Measurements from ENCODE around the gene MARCO. TPM values are rescaled to one million over a fixed set of nuclear protein-coding genes. Genes with fewer than 3 reads are reported as not detected.
A peak's percentile ranks its signal among the peaks of the same experiment; 100 is the strongest.

Gene MARCO
- total RNA-seq, 1 donor from 2014 or later = 5.6 TPM

DNA sequence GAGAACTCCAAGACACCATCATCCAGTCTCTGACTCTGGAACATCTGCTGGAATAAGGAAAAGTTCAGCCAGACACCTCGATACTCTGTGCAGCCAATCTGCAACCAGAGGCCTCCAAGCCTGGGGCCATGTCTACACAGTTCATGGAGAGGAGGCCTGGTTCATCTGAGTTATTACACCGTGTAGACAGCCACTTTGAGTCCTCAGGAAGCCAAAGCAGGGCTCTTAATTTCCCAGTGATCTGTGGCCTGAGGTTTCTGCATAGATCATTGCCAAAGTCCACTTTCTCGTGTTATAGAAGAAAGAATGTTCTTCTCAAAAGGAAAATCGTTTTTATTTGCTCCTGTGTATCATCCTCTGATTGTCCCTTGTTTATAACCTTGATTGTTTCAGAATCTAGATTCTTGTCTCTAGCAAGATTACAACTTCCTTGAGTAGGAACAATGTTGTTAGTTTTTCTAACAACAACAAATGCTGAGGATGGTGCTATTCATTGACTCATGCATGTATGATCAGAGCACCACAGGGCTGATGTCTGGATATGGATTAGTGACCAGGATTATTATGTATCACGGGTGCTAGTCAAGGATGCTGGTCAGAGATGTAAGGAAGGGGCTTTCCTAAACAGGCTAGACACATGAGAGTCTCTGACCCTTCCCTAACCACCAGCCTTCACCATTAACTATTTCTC is 30.7 kb upstream of the MARCO start:
- H3K27ac ChIP-seq = no peak overlapping the region
- no peaks in the 10 kb centered on the region for H3K4me1 ChIP-seq
- TF ChIP-seq POLR2A (IDR thresholded peaks at IDR 0.05) (no peak), POLR2AphosphoS5 (IDR thresholded peaks at IDR 0.05; ENCODE audit: insufficient read depth in 1 of 2, low read depth in 1 of 2) (no peak)
- TF ChIP-seq, protein P1, sequence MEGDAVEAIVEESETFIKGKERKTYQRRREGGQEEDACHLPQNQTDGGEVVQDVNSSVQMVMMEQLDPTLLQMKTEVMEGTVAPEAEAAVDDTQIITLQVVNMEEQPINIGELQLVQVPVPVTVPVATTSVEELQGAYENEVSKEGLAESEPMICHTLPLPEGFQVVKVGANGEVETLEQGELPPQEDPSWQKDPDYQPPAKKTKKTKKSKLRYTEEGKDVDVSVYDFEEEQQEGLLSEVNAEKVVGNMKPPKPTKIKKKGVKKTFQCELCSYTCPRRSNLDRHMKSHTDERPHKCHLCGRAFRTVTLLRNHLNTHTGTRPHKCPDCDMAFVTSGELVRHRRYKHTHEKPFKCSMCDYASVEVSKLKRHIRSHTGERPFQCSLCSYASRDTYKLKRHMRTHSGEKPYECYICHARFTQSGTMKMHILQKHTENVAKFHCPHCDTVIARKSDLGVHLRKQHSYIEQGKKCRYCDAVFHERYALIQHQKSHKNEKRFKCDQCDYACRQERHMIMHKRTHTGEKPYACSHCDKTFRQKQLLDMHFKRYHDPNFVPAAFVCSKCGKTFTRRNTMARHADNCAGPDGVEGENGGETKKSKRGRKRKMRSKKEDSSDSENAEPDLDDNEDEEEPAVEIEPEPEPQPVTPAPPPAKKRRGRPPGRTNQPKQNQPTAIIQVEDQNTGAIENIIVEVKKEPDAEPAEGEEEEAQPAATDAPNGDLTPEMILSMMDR (IDR thresholded peaks at IDR 0.05) = no peak
- intact Hi-C loops (cut with DNase I) = no loop called here
- no peaks in the 10 kb centered on the region for H3K27me3 ChIP-seq
- no peak for DNase-seq (ENCODE audit: extremely low spot score in 2 of 2)
- H3K4me3 ChIP-seq = no peak overlapping the region
- H3K36me3 ChIP-seq = no peaks in the 10 kb centered on the region
- no peaks in the 10 kb centered on the region for H3K9me3 ChIP-seq

DNA sequence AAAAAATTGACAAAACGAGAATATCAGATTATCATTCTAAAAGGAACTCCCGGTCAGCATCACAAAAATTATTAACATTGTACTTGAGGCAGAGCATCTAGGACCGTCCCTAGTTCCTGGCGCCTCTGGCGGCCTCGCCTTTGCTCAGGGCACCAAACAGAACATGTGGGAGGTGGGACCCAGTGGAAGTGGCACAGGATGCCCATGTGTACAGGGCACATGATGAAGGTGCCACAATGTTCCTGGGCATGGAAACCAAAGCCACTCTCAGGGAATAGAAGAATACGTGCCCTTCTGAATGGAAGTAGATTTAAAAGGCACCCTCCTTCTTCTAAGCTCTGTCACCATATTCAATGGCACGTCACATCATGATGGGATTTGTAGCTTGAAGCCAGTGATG is 30.1 kb upstream of the MARCO start:
- H3K36me3 ChIP-seq = no peaks in the 10 kb centered on the region
- no peak for DNase-seq (ENCODE audit: extremely low spot score in 2 of 2)
- H3K4me1 ChIP-seq = no peaks in the 10 kb centered on the region
- TF ChIP-seq POLR2AphosphoS5 (IDR thresholded peaks at IDR 0.05; ENCODE audit: insufficient read depth in 1 of 2, low read depth in 1 of 2) (no peak), POLR2A (IDR thresholded peaks at IDR 0.05) (no peak)
- TF ChIP-seq, protein P1 (IDR thresholded peaks at IDR 0.05) = no peak
- H3K9me3 ChIP-seq = no peaks in the 10 kb centered on the region
- H3K4me3 ChIP-seq = no peak overlapping the region
- H3K27ac ChIP-seq = no peak overlapping the region
- intact Hi-C loops (cut with DNase I) = no loop called here
- H3K27me3 ChIP-seq = no peaks in the 10 kb centered on the region

DNA sequence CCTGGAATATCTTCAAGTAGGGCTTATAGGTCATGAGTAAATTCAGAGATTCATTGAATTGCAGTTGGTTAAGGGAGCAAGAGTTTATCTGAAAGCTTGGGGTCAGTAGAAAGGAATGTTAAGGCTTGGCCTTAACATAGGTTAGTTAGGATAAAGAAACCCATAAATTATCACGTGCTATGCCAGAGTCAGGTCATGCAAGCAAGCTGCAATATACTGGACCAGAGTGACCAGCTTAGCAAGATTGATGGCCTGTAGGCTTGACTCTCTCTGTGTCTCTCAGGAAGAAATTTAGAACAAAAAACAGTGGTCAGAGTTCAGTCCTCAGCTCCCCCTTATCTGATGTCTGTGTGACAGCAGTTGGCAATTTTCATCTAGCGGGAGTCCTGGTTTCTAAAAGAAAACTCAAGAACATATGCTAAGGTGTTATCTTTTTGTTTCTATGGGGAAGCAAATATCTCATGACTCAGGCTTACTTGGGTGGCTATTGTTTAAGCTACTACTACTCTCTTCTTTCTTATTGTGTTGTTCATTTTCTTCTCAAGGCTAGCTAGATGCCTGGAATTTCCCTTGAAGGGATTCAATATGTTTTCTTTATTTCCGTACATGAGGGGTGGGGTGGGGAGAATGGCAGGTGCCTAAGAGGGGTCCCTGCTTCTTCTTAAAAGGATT is 28.7 kb upstream of the MARCO start:
- no peaks in the 10 kb centered on the region for H3K4me1 ChIP-seq
- DNase-seq (ENCODE audit: extremely low spot score in 2 of 2) = peak in 1 of 2 donors; percentile 7

DNA sequence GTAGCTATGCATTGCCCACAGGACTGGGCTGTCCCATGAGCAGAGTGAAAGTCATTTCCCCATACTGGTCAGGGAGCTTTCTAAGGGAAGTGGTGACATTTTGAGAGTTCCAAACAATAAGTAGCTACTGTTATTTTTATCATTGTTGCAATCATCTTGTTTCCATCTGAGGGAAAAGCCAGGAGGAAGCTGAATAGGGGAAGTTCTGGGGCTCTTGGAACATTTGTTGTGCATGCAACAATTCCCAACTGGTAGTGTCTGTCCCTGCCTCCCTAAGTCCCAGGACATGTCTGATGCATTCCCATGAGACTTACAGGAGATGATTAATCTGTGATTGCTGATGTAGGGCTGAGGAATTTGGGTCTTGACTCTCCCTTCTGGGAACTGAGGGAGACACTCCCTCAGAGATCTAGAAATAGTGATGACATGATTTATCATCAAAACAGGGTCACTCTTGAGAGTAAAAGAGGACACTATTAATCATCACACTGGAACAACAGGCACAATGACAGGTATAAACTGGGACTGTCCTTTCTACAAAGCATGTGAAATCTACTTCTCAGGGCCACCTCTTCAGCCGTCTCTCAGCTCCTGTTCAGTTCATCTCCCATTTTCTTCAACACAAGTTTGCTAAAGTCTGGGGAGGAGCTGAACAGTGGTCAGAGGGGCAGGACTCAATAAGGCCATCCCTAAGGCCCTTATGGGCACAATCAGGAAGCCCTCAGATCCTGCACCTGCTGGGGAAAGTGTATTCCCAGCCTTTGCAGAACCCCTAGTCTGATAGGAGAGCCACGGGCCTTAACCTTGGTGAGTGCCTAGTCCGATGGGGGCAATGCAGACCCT is 28.0 kb upstream of the MARCO start:
- H3K9me3 ChIP-seq = no peaks in the 10 kb centered on the region
- peak in 1 of 2 donors; percentile 52 for DNase-seq (ENCODE audit: extremely low spot score in 2 of 2)
- H3K27ac ChIP-seq = no peak overlapping the region
- H3K27me3 ChIP-seq = no peaks in the 10 kb centered on the region
- H3K36me3 ChIP-seq = no peaks in the 10 kb centered on the region
- TF ChIP-seq, protein P1 (IDR thresholded peaks at IDR 0.05) = no peak
- TF ChIP-seq POLR2AphosphoS5 (IDR thresholded peaks at IDR 0.05; ENCODE audit: insufficient read depth in 1 of 2, low read depth in 1 of 2) (no peak), POLR2A (IDR thresholded peaks at IDR 0.05) (no peak)
- H3K4me3 ChIP-seq = no peak overlapping the region
- intact Hi-C loops (cut with DNase I) = no loop called here
- no peaks in the 10 kb centered on the region for H3K4me1 ChIP-seq

More for the DNA sequence above, 28.7 kb upstream of the MARCO start:
- Histone ChIP-seq H3K27ac (no peak overlapping the region), H3K9me3 (no peaks in the 10 kb centered on the region), H3K36me3 (no peaks in the 10 kb centered on the region), H3K27me3 (no peaks in the 10 kb centered on the region), H3K4me3 (no peak overlapping the region)
- TF ChIP-seq, protein P1 (IDR thresholded peaks at IDR 0.05) = no peak
- TF ChIP-seq POLR2AphosphoS5 (IDR thresholded peaks at IDR 0.05; ENCODE audit: insufficient read depth in 1 of 2, low read depth in 1 of 2) (no peak), POLR2A (IDR thresholded peaks at IDR 0.05) (no peak)
- intact Hi-C loops (cut with DNase I) = no loop called here

Measured in vagina (tissue), 2 donors.